HG03108 (cell line): ENCODE measurements around the gene PLP1.

ENCODE experiments used
- ATAC-seq: cut with Tn5 transposase; IDR thresholded peaks from one replicate; pipeline ENCODE4 v1.9.1; 2021; ENCODE audit warnings: moderate library complexity; ENCODE audit not compliant: unreplicated experiment

Gene PLP1

GRCh38 chrX:103823591-103823990 is 47.0 kb downstream of the PLP1 start:
- no peak for ATAC-seq

GRCh38 chrX:103825881-103826280 is 49.2 kb downstream of the PLP1 start:
- ATAC-seq = no peak

GRCh38 chrX:103828529-103828928 is 51.9 kb downstream of the PLP1 start:
- ATAC-seq = no peak

- no peak for ATAC-seq
Measured at GRCh38 chrX:103830848-103831247, 54.2 kb downstream of the PLP1 start.

GRCh38 chrX:103831342-103831802 is 54.7 kb downstream of the PLP1 start:
- peak; percentile 9 for ATAC-seq

GRCh38 chrX:103831803-103832544 is 55.3 kb downstream of the PLP1 start, which contains the start of gene RAB9B:
Gene RAB9B, minus strand, starts transcription at chrX:103832257. Its CDS starts 6,473 bp downstream, at chrX:103825784.
- ATAC-seq = peak; percentile 75

GRCh38 chrX:103839404-103839803 is 62.8 kb downstream of the PLP1 start:
- no peak for ATAC-seq
